Heart left ventricle (tissue), 16 donors: ENCODE results near the gene RIPK4. TPM values are rescaled to one million over a fixed set of nuclear protein-coding genes. Genes with fewer than 3 reads are reported as not detected.
A peak's percentile ranks its signal among the peaks of the same experiment; 100 is the strongest.

ENCODE experiments used
- ATAC-seq, 4 donors: fragments of 200-7000 bp; cut with Tn5 transposase; one replicate each; pipeline ENCODE4 v1.9.1; 2020 to 2022; ENCODE audit warnings: moderate library complexity in 4 of 4, mild to moderate bottlenecking in 3 of 4, moderate number of reproducible peaks in 1 of 4
- DNase-seq, 5 donors: peaks; one replicate each; pipeline ENCODE4 v3.0.0-alpha.2; 2020
- H3K27ac ChIP-seq, 12 donors: fragments of 200-600 bp; sonication (generic) in 4 of 12; one replicate each; pipeline versions ENCODE4 v1.5.0 to v1.8.0; 2016 to 2022; ENCODE audit warnings: mild to moderate bottlenecking in 2 of 12
- H3K27me3 ChIP-seq, 9 donors: fragments of 200-600 bp; sonication (generic) in 2 of 9; one replicate each; pipeline versions ENCODE4 v1.5.1 to v1.8.0; 2016 to 2022; ENCODE audit warnings: mild to moderate bottlenecking in 3 of 9
- H3K36me3 ChIP-seq, 9 donors: fragments of 200-600 bp; sonication (generic) in 2 of 9; one replicate each; pipeline versions ENCODE4 v1.5.0 to v1.8.0; 2018 to 2022; ENCODE audit warnings: mild to moderate bottlenecking in 2 of 9
- H3K4me1 ChIP-seq, 12 donors: fragments of 200-600 bp; sonication (generic) in 4 of 12; one replicate each; pipeline versions ENCODE4 v1.5.0 to v1.8.0; 2016 to 2022; ENCODE audit warnings: mild to moderate bottlenecking in 3 of 12
- H3K4me3 ChIP-seq, 12 donors: fragments of 200-600 bp; sonication (generic) in 4 of 12; one replicate each; pipeline versions ENCODE4 v1.5.0 to v1.8.0; 2017 to 2022; ENCODE audit warnings: mild to moderate bottlenecking in 9 of 12, moderate library complexity in 4 of 12
- H3K9me3 ChIP-seq, 12 donors: fragments of 200-600 bp; sonication (generic) in 4 of 12; one replicate each; pipeline versions ENCODE4 v1.5.0 to v1.8.0; 2016 to 2022; ENCODE audit warnings: mild to moderate bottlenecking in 1 of 12
- POLR2A ChIP-seq, 2 donors: fragments of 450-650 bp; IDR thresholded peaks; one replicate each; pipeline ENCODE4 v1.6.1; 2017; ENCODE audit warnings: antibody characterized with exemption in 2 of 2, mild to moderate bottlenecking in 2 of 2, moderate library complexity in 2 of 2
- WGBS, 4 donors: extraction: QIAGEN DNeasy Blood & Tissue Kit in 2 of 4; methylation state at CpG; one replicate each; pipeline versions ENCODE4 v1.1.5 to v1.1.7; 2013 to 2018; 5-methylcytosine and 5-hydroxymethylcytosine counted together
- intact Hi-C, 10 donors: fragments of 100-400 bp; cut with DNase I; formaldehyde crosslinking; loops; one replicate each; pipeline versions ENCODE4 v1.11.1 to v1.14.2; 2022
- polyA plus RNA-seq, 2 donors: library from polyadenylated mRNA; stranded (reverse); fragments of 200-250 nt; gene quantifications; one replicate each; pipeline ENCODE4 v1.2.3, GENCODE V29; 2013
- total RNA-seq, 9 donors: library from RNA; depleted of rRNA in 2 of 9; stranded (reverse); fragments of >200 nt in 2 of 9; fragmentation: NEBNext Ultra II Directional in 3 of 9; extraction: Animal tissue kit (Norgen Biotek cat#: 25700) in 3 of 9; gene quantifications; one replicate each; pipeline versions ENCODE4 v1.1.0 to v1.2.4, GENCODE V29; 2016 to 2023
- TF ChIP-seq, protein P1 (sequence below), 12 donors: fragments of 200-600 bp; sonication (generic) in 4 of 12; IDR thresholded peaks; one replicate each; pipeline versions ENCODE4 v1.5.0 to v1.8.0; 2018 to 2022; ENCODE audit warnings: antibody characterized with exemption in 12 of 12, mild to moderate bottlenecking in 5 of 12
- donor health status: ischemic (EF 13 %, LVEDD 7.1; RV severe dilation, severe dysfunction).
- donor health status: healthy with polysubstance abuse.
- donor health status: DM: no; HTN: yes; CAD: no.
- donor health status: DM: no; HTN: no; CAD: no.
- donor health status: ischemic (EF 25% LVEDD 6.9; RV normal size, moderate dysfunction).
- donor health status: ischemic (EF 25% LVEDD 5.7; RV mildly dilated, moderate dysfunction).
- donor health status: healthy.
- donor health status: DM: yes; HTN: yes; CAD: no.
- donor health status: ischemic (EF 35%, LVEDD 5.7; RV mildly dilated, moderate dysfunction).
- donor health status: nonischemic (EF 11% LVEDD 7.7; RV severe dilation, severe dysfunction).
- donor health status: DM: yes; HTN: yes; CAD: no.
- donor health status: PGD.
- donor health status: ischemic (EF 29% LVEDD 5.4; RV normal size, mild dysfunction).
- donor health status: nonischemic (EF 23%, LVEDD 6.1; RV moderate dilation, normal function).

Gene RIPK4
- total and polyA plus RNA-seq, 11 donors: 0.04 to 2.0 (median 0.08) TPM; not detected in 2

GRCh38 chr21:41763398-41763931 is 3.4 kb downstream of the RIPK4 start:
- intact Hi-C loops: no loop called here
- no peaks in the 10 kb centered on the region for H3K9me3 ChIP-seq
- no peak for ATAC-seq
- H3K4me1 ChIP-seq: peaks cover 0 to 57% (median 21%) of the 10 kb centered on the region in 12 donors
- H3K36me3 ChIP-seq: no peaks in the 10 kb centered on the region
- no peak overlapping the region for H3K4me3 ChIP-seq
- H3K27me3 ChIP-seq: peaks cover 42 to 87% (median 67%) of the 10 kb centered on the region in 9 donors
- no peak for DNase-seq
- TF ChIP-seq POLR2A (IDR thresholded peaks at IDR 0.05): no peak
- WGBS, 4 donors: 37 to 55% (median 49%) methylated on average over 21 of the region's 21 CpGs
- no peak overlapping the region for H3K27ac ChIP-seq

DNA sequence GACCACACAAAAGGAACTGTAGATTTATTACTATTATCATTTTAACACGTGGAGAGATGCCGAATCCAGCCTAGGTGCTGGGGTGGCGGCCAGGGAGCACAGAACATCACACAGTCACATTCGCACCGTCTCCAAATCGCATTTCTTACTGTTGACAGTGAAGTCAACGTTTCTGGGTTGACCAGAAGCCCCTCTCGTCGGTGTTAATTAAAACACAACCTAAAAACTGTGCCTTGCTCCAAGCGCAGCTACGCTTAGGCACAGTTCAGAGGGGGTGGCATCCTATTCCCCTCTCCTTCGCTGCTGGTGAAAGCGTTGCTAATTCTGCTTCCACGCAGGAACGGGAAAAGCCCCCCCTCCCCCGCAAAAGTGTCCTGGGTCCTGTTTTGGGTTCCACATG is 4.1 kb downstream of the RIPK4 start:
- peaks cover 0 to 49% (median 14%) of the 10 kb centered on the region in 12 donors for H3K4me1 ChIP-seq
- WGBS, 4 donors: 29 to 49% (median 41%) methylated on average over 16 of the region's 16 CpGs

GRCh38 chr21:41761934-41762635 is 4.8 kb downstream of the RIPK4 start:
- Histone ChIP-seq H3K27ac (peak overlapping the region in 2 of 12 donors; percentile 3 to 76), H3K4me1 (peaks cover 0 to 43% (median 10%) of the 10 kb centered on the region in 12 donors), H3K27me3 (peaks cover 31 to 73% (median 53%) of the 10 kb centered on the region in 9 donors), H3K4me3 (peak overlapping the region in 8 of 12 donors; percentile 8 to 51 (median 33)), H3K36me3 (no peaks in the 10 kb centered on the region), H3K9me3 (no peaks in the 10 kb centered on the region)
- intact Hi-C loops: no loop called here
- DNase-seq (peak in 3 of 5 donors; percentile 45 to 73 (median 52)), ATAC-seq (peak in 3 of 4 donors; percentile 30 to 45 (median 39))
- TF ChIP-seq, protein P1, sequence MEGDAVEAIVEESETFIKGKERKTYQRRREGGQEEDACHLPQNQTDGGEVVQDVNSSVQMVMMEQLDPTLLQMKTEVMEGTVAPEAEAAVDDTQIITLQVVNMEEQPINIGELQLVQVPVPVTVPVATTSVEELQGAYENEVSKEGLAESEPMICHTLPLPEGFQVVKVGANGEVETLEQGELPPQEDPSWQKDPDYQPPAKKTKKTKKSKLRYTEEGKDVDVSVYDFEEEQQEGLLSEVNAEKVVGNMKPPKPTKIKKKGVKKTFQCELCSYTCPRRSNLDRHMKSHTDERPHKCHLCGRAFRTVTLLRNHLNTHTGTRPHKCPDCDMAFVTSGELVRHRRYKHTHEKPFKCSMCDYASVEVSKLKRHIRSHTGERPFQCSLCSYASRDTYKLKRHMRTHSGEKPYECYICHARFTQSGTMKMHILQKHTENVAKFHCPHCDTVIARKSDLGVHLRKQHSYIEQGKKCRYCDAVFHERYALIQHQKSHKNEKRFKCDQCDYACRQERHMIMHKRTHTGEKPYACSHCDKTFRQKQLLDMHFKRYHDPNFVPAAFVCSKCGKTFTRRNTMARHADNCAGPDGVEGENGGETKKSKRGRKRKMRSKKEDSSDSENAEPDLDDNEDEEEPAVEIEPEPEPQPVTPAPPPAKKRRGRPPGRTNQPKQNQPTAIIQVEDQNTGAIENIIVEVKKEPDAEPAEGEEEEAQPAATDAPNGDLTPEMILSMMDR (IDR thresholded peaks at IDR 0.05): no peak
- TF ChIP-seq POLR2A (IDR thresholded peaks at IDR 0.05): no peak
- 21 to 34% (median 31%) methylated on average over 22 of the region's 22 CpGs for WGBS, 4 donors

More for the DNA sequence above, 4.1 kb downstream of the RIPK4 start:
- Histone ChIP-seq H3K27ac (no peak overlapping the region), H3K4me3 (no peak overlapping the region), H3K36me3 (no peaks in the 10 kb centered on the region), H3K9me3 (no peaks in the 10 kb centered on the region), H3K27me3 (peaks cover 36 to 80% (median 60%) of the 10 kb centered on the region in 9 donors)
- intact Hi-C loops: no loop called here
- no peak for DNase-seq
- ATAC-seq: no peak
- TF ChIP-seq, protein P1 (IDR thresholded peaks at IDR 0.05): no peak
- no peak for TF ChIP-seq POLR2A (IDR thresholded peaks at IDR 0.05)

GRCh38 chr21:41761211-41761933 is 5.5 kb downstream of the RIPK4 start:
- Histone ChIP-seq H3K36me3 (no peaks in the 10 kb centered on the region), H3K4me1 (peaks cover 0 to 36% (median 6%) of the 10 kb centered on the region in 12 donors), H3K9me3 (no peaks in the 10 kb centered on the region), H3K27ac (peak overlapping the region in 2 of 12 donors; percentile 3 to 76), H3K27me3 (peaks cover 24 to 66% (median 46%) of the 10 kb centered on the region in 9 donors), H3K4me3 (peak overlapping the region in 9 of 12 donors; percentile 8 to 51 (median 32))
- DNase-seq (peak in 3 of 5 donors; percentile 64 to 78 (median 74)), ATAC-seq (peak; percentile 65 to 86 (median 78))
- 7 to 15% (median 8%) methylated on average over 22 of the region's 22 CpGs for WGBS, 4 donors
- intact Hi-C loops: no loop called here
- TF ChIP-seq POLR2A (IDR thresholded peaks at IDR 0.05): no peak
- TF ChIP-seq, protein P1 (IDR thresholded peaks at IDR 0.05): no peak
